CD14-positive monocyte (primary cell): Measurements from ENCODE around the gene SCN1B. TPM values are rescaled to one million over a fixed set of nuclear protein-coding genes. Genes with fewer than 3 reads are reported as not detected.

Experiments
- DNase-seq, 3 donors: peaks; one replicate each; pipeline ENCODE4 v3.0.0-alpha.2; 2011 to 2022
- H2AFZ ChIP-seq: 2 replicates; pipeline ENCODE4 v1.6.0; 2012; ENCODE audit warnings: mild to moderate bottlenecking, low read depth, low read length, inconsistent platforms; ENCODE audit not compliant: insufficient read depth, poor library complexity, severe bottlenecking
- H3K27ac ChIP-seq, 2 donors: 1 replicate in 1 of 2; 2 replicates in 1 of 2; pipeline ENCODE4 v1.5.1; 2012 to 2013; ENCODE audit warnings: low read length in 2 of 2, control low read depth in 1 of 2, inconsistent platforms in 1 of 2, low read depth in 1 of 2, mild to moderate bottlenecking in 1 of 2
- H3K27me3 ChIP-seq, 2 donors: one replicate each; pipeline versions ENCODE4 v1.6.0 to v1.6.1; 2011 to 2013; ENCODE audit warnings: low read length in 2 of 2; ENCODE audit not compliant: control insufficient read depth in 2 of 2, insufficient read depth in 2 of 2
- H3K36me3 ChIP-seq, 2 donors: replicated peaks in 1 of 2; 1 replicate in 1 of 2; 2 replicates in 1 of 2; pipeline versions ENCODE4 v1.5.1 to v1.6.1; 2012 to 2013; ENCODE audit warnings: low read length in 2 of 2, control low read depth in 1 of 2, inconsistent platforms in 1 of 2, mild to moderate bottlenecking in 1 of 2; ENCODE audit not compliant: insufficient read depth in 2 of 2, control insufficient read depth in 1 of 2
- H3K4me1 ChIP-seq, 2 donors: 1 replicate in 1 of 2; 2 replicates in 1 of 2; pipeline versions ENCODE4 v1.5.1 to v1.6.1; 2012 to 2013; ENCODE audit warnings: low read length in 2 of 2, control low read depth in 1 of 2, inconsistent platforms in 1 of 2, mild to moderate bottlenecking in 1 of 2, moderate library complexity in 1 of 2; ENCODE audit not compliant: insufficient read depth in 2 of 2, control insufficient read depth in 1 of 2
- H3K4me2 ChIP-seq: replicated peaks from 2 replicates; pipeline ENCODE3; 2012; ENCODE audit warnings: low read length, moderate library complexity, mild to moderate bottlenecking; ENCODE audit not compliant: poor library complexity, severe bottlenecking; ENCODE audit errors: extremely low read depth
- H3K4me3 ChIP-seq, 3 experiments: fragments of 200-600 bp in 1 of 3; sonication (generic) in 1 of 3; replicated peaks in 1 of 3; 1 replicate in 2 of 3; 2 replicates in 1 of 3; pipeline ENCODE4 v1.5.1; 2011 to 2013; ENCODE audit warnings: low read length in 3 of 3, mild to moderate bottlenecking in 3 of 3, control low read depth in 2 of 3, low read depth in 2 of 3, inconsistent platforms in 1 of 3, moderate library complexity in 1 of 3
- H3K79me2 ChIP-seq: 2 replicates; pipeline ENCODE4 v1.6.0; 2012; ENCODE audit warnings: mild to moderate bottlenecking, control low read depth, inconsistent platforms, low read length, moderate library complexity; ENCODE audit not compliant: insufficient read depth
- H3K9ac ChIP-seq: 2 replicates; pipeline ENCODE4 v1.6.0; 2017; ENCODE audit warnings: low read length, mild to moderate bottlenecking; ENCODE audit not compliant: insufficient read depth, poor library complexity, severe bottlenecking
- H3K9me3 ChIP-seq, 2 donors: replicated peaks in 1 of 2; 1 replicate in 1 of 2; 2 replicates in 1 of 2; pipeline versions ENCODE4 v1.5.1 to v1.6.1; 2012 to 2013; ENCODE audit warnings: low read length in 2 of 2, control low read depth in 1 of 2; ENCODE audit not compliant: control insufficient read depth in 1 of 2, insufficient read depth in 1 of 2
- H4K20me1 ChIP-seq: 2 replicates; pipeline ENCODE4 v1.6.0; 2012; ENCODE audit warnings: mild to moderate bottlenecking, low read length, control low read depth, moderate library complexity; ENCODE audit not compliant: insufficient read depth
- H3K27ac Mint-ChIP-seq, 7 donors: one replicate each; pipeline ENCODE4 v1.8.0; 2020; ENCODE audit warnings: mild to moderate bottlenecking in 7 of 7, mixed read lengths in 7 of 7, moderate library complexity in 6 of 7, inconsistent platforms in 2 of 7
- H3K27me3 Mint-ChIP-seq, 3 donors: one replicate each; pipeline ENCODE4 v1.8.0; 2021 to 2022; ENCODE audit warnings: low read depth in 3 of 3, mild to moderate bottlenecking in 3 of 3, mixed read lengths in 3 of 3, moderate library complexity in 3 of 3, inconsistent platforms in 1 of 3
- H3K36me3 Mint-ChIP-seq, 2 donors: one replicate each; pipeline ENCODE4 v1.8.0; 2020; ENCODE audit warnings: mixed read lengths in 2 of 2, inconsistent platforms in 1 of 2, mild to moderate bottlenecking in 1 of 2
- H3K4me1 Mint-ChIP-seq: one replicate; pipeline ENCODE4 v1.8.0; 2020; ENCODE audit warnings: mild to moderate bottlenecking, mixed read lengths
- H3K4me3 Mint-ChIP-seq, 2 donors: one replicate each; pipeline ENCODE4 v1.8.0; 2020; ENCODE audit warnings: mild to moderate bottlenecking in 2 of 2, mixed read lengths in 2 of 2, moderate library complexity in 1 of 2
- H3K9me3 Mint-ChIP-seq, 7 donors: one replicate each; pipeline ENCODE4 v1.8.0; 2020 to 2022; ENCODE audit warnings: mixed read lengths in 7 of 7, mild to moderate bottlenecking in 6 of 7, moderate library complexity in 6 of 7, inconsistent platforms in 2 of 7
- CTCF ChIP-seq: fragments of 200-600 bp; IDR thresholded peaks from one replicate; pipeline ENCODE4 v1.8.0; 2022; ENCODE audit warnings: antibody characterized with exemption, mild to moderate bottlenecking
- WGBS: methylation state at CpG from one replicate; pipeline ENCODE4 v1.1.5; 2013; ENCODE audit warnings: missing lambda C conversion rate; ENCODE audit not compliant: insufficient coverage; 5-methylcytosine and 5-hydroxymethylcytosine counted together
- intact Hi-C, 2 donors: fragments of 100-400 bp; cut with micrococcal nuclease; formaldehyde crosslinking; loops; one replicate each; pipeline versions ENCODE4 v1.15.0 to v1.15.1; 2023
- polyA minus RNA-seq: library from RNA; depleted of rRNA, polyadenylated mRNA; stranded (reverse); fragments of >200 nt; gene quantifications from 2 replicates; pipeline ENCODE4 v1.2.3, GENCODE V29; 2012
- polyA plus RNA-seq, 3 donors: library from polyadenylated mRNA; depleted of rRNA in 1 of 3; unstranded in 2 of 3; stranded (reverse) in 1 of 3; fragments of 300-500 nt in 2 of 3; fragments of >200 nt in 1 of 3; fragmentation: Illumina TruSeq in 2 of 3; gene quantifications; 1 replicate in 2 of 3; 2 replicates in 1 of 3; pipeline ENCODE4 v1.2.3, GENCODE V29; 2012 to 2021
- total RNA-seq, 12 experiments: library from RNA in 1 of 12; stranded (reverse) in 1 of 12; fragments of 120-200 nt in 1 of 12; gene quantifications; one replicate each; pipeline ENCODE4 v1.2.4 and lab custom pipeline; 2013 to 2026; ENCODE audit warnings: mixed read lengths in 6 of 12, inconsistent platforms in 1 of 12

Gene SCN1B
- 0.12 TPM for total RNA-seq (2013)
- polyA plus RNA-seq (under 1 TPM in 2 of 3 donors, not detected in 1; 0.08 to 0.68 TPM), polyA minus RNA-seq (0.28 and 0.80 TPM in 2 replicates), total RNA-seq (lab: John Stamatoyannopoulos, UW) (0.59 to 52.9 (median 3.6) reads per million in 11 experiments)

GRCh38 chr19:35030257-35031071 is at the start of gene SCN1B:
Gene SCN1B, plus strand, starts transcription at chr19:35030470. Its CDS starts 351 bp downstream, at chr19:35030821.
- Histone ChIP-seq H3K9ac (no peak within 1 kb of the TSS), H3K36me3 (peaks cover 29 to 31% of the 10 kb centered on the region in 2 donors), H3K4me2 (peak within 1 kb of the TSS; percentile 58), H2AFZ (peak within 1 kb of the TSS; percentile 22), H3K27ac (no peak within 1 kb of the TSS), H3K4me1 (peaks cover 6 to 15% of the 10 kb centered on the region in 2 donors), H3K79me2 (no peaks in the 10 kb centered on the region), H3K4me3 (peak within 1 kb of the TSS in 1 of 3 experiments; percentile 56), H4K20me1 (peaks cover under 1% of the 10 kb centered on the region), H3K9me3 (no peaks in the 10 kb centered on the region), H3K27me3 (peaks cover 14 to 37% of the 10 kb centered on the region in 2 donors)
- DNase-seq = peak in 2 of 3 donors; percentile 47 to 65
- Mint-ChIP-seq H3K27ac (no peak within 1 kb of the TSS), H3K4me3 (peak within 1 kb of the TSS; percentile 55 to 87), H3K27me3 (peaks cover 32 to 53% (median 40%) of the 10 kb centered on the region in 3 donors), H3K9me3 (peaks cover 0 to 6% (median 4%) of the 10 kb centered on the region in 7 donors), H3K4me1 (peaks cover 14% of the 10 kb centered on the region), H3K36me3 (peaks cover 33 to 34% of the 10 kb centered on the region in 2 donors)
- intact Hi-C loops = no loop called here
- TF ChIP-seq CTCF = no peak
- WGBS = under 1% methylated on average over 91 of the region's 118 CpGs

- H3K4me1 ChIP-seq = peaks cover 9% of the 10 kb centered on the region in 2 donors
- WGBS = no CpG with 5 or more reads among the region's 5 CpGs
- no peak overlapping the region for H3K4me3 ChIP-seq
- H3K4me1 Mint-ChIP-seq = peaks cover 11% of the 10 kb centered on the region
- H3K4me2 ChIP-seq = no peak overlapping the region
- no peaks in the 10 kb centered on the region for H3K79me2 ChIP-seq
- H3K27me3 ChIP-seq = no peaks in the 10 kb centered on the region
- no peak for DNase-seq
- H3K27ac ChIP-seq = no peak overlapping the region
- no peak for TF ChIP-seq CTCF
- no peak overlapping the region for H3K9ac ChIP-seq
- H4K20me1 ChIP-seq = no peaks in the 10 kb centered on the region
- no peak overlapping the region for H3K4me3 Mint-ChIP-seq
- H3K27ac Mint-ChIP-seq = no peak overlapping the region
- H3K36me3 Mint-ChIP-seq = no peaks in the 10 kb centered on the region
- peaks cover 5 to 7% of the 10 kb centered on the region in 2 donors for H3K9me3 ChIP-seq
- H3K27me3 Mint-ChIP-seq = peaks cover 3 to 6% (median 4%) of the 10 kb centered on the region in 3 donors
- H2AFZ ChIP-seq = no peak overlapping the region
- intact Hi-C loops = no loop called here
- H3K9me3 Mint-ChIP-seq = peaks cover 6 to 16% (median 9%) of the 10 kb centered on the region in 7 donors
- no peaks in the 10 kb centered on the region for H3K36me3 ChIP-seq
These were observed 48.0 kb upstream of the SCN1B start for GRCh38 chr19:34982275-34982674.
